Measurements from ENCODE around the gene PLXNA4.

DNA sequence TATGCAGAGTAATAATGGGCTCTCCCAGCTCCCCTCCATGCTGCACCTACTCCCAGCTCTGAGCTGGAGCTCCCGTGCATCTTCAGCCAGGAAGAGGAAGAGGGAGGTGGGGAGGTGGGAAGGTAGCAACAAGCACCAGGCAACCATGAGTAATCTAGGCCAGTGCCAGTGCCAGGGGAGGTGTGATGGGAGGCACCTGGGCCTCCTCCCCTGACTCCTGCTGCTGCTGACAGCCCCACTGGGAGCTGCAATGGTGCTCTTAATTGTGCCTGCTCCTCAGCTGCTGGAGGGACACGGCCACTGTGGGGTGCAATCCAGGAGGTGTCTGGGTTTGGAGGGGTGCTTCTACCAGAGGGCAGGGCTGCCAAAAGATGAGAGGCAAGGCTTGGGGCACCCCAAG lies 243.0 kb downstream of the PLXNA4 start:
- no peak for TF ChIP-seq POLR2A (IDR thresholded peaks at IDR 0.05)
- TF ChIP-seq, protein P1, sequence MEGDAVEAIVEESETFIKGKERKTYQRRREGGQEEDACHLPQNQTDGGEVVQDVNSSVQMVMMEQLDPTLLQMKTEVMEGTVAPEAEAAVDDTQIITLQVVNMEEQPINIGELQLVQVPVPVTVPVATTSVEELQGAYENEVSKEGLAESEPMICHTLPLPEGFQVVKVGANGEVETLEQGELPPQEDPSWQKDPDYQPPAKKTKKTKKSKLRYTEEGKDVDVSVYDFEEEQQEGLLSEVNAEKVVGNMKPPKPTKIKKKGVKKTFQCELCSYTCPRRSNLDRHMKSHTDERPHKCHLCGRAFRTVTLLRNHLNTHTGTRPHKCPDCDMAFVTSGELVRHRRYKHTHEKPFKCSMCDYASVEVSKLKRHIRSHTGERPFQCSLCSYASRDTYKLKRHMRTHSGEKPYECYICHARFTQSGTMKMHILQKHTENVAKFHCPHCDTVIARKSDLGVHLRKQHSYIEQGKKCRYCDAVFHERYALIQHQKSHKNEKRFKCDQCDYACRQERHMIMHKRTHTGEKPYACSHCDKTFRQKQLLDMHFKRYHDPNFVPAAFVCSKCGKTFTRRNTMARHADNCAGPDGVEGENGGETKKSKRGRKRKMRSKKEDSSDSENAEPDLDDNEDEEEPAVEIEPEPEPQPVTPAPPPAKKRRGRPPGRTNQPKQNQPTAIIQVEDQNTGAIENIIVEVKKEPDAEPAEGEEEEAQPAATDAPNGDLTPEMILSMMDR (IDR thresholded peaks at IDR 0.05), result no peak
- TF ChIP-seq EP300 (IDR thresholded peaks at IDR 0.05), result no peak
- TF ChIP-seq POLR2AphosphoS5 (IDR thresholded peaks at IDR 0.05), result no peak

Measured in stomach (tissue), 4 donors.